Measurements from ENCODE around the gene AATK.
A peak's percentile ranks its signal among the peaks of the same experiment; 100 is the strongest.

AATK gene

GRCh38 chr17:81195941-81196495 lies 30.0 kb upstream of the AATK start:
- DNase-seq, result no peak

- DNase-seq, result no peak
Observed at GRCh38 chr17:81194941-81195901, 29.2 kb upstream of the AATK start.

GRCh38 chr17:81194225-81194760 lies 28.3 kb upstream of the AATK start:
- DNase-seq, result no peak

- peak; percentile 31 for DNase-seq
Observed at GRCh38 chr17:81193470-81194224, 27.6 kb upstream of the AATK start.

- DNase-seq, result no peak
Observed at GRCh38 chr17:81193051-81193410, 27.0 kb upstream of the AATK start.

GRCh38 chr17:81192386-81193050 lies 26.5 kb upstream of the AATK start:
- DNase-seq, result peak; percentile 20

- DNase-seq, result no peak
Observed at GRCh38 chr17:81191646-81192045, 25.6 kb upstream of the AATK start.

GRCh38 chr17:81191116-81191515 lies 25.1 kb upstream of the AATK start:
- no peak for DNase-seq

- no peak for DNase-seq
Observed at GRCh38 chr17:81190591-81190990, 24.6 kb upstream of the AATK start.

- DNase-seq, result no peak
Observed at GRCh38 chr17:81189670-81190530, 23.9 kb upstream of the AATK start.

GRCh38 chr17:81189016-81189415 lies 23.0 kb upstream of the AATK start:
- DNase-seq, result no peak

GRCh38 chr17:81188491-81188840 lies 22.4 kb upstream of the AATK start:
- DNase-seq, result no peak

- no peak for DNase-seq
Observed at GRCh38 chr17:81187586-81188490, 21.8 kb upstream of the AATK start.

- DNase-seq, result no peak
Observed at GRCh38 chr17:81187120-81187519, 21.1 kb upstream of the AATK start.

- no peak for DNase-seq
Observed at GRCh38 chr17:81186203-81186602, 20.2 kb upstream of the AATK start.

- DNase-seq, result peak; percentile 16
Observed at GRCh38 chr17:81184555-81184954, 18.5 kb upstream of the AATK start.

GRCh38 chr17:81183807-81184206 lies 17.8 kb upstream of the AATK start:
- no peak for DNase-seq

GRCh38 chr17:81183316-81183715 lies 17.3 kb upstream of the AATK start:
- no peak for DNase-seq

GRCh38 chr17:81182596-81182995 lies 16.6 kb upstream of the AATK start:
- DNase-seq, result no peak

GRCh38 chr17:81181811-81182185 lies 15.8 kb upstream of the AATK start:
- no peak for DNase-seq
